HEK293T (cell line): ENCODE results near the gene DMRTC2.

ENCODE experiments used
- CTCF ChIA-PET: fragments of 350-600 bp; formaldehyde crosslinking; extraction: SDS; loops from one replicate; lab custom pipeline; 2021; ENCODE audit warnings: antibody characterized with exemption, inconsistent platforms; lab: Yijun Ruan, JAX
- POLR2A ChIA-PET: fragments of 350-600 bp; formaldehyde crosslinking; extraction: SDS; loops from one replicate; lab custom pipeline; 2020; ENCODE audit warnings: antibody characterized with exemption, inconsistent platforms; lab: Yijun Ruan, JAX
- DNase-seq: peaks from one replicate; pipeline ENCODE4 v3.0.0; 2012; ENCODE audit warnings: mixed read lengths; ENCODE audit errors: extremely low spot score
- ARNT ChIP-seq: fragments of 450-650 bp; IDR thresholded peaks from 2 replicates; pipeline ENCODE4 v1.6.1; 2017; ENCODE audit warnings: mild to moderate bottlenecking
- BHLHE40 ChIP-seq: fragments of 450-650 bp; IDR thresholded peaks from 2 replicates; pipeline ENCODE4 v1.6.1; 2016; ENCODE audit warnings: mild to moderate bottlenecking, moderate library complexity, borderline replicate concordance
- CTBP1 ChIP-seq: fragments of 450-650 bp; IDR thresholded peaks from 2 replicates; pipeline ENCODE4 v1.6.1; 2016; ENCODE audit warnings: borderline replicate concordance
- ELF4 ChIP-seq: fragments of 450-650 bp; IDR thresholded peaks from 2 replicates; pipeline ENCODE4 v1.6.1; 2017; ENCODE audit warnings: antibody characterized with exemption
- FOXA1 ChIP-seq: fragments of 450-650 bp; IDR thresholded peaks from 2 replicates; pipeline ENCODE4 v1.6.1; 2016; ENCODE audit warnings: mild to moderate bottlenecking
- FOXK2 ChIP-seq: fragments of 450-650 bp; IDR thresholded peaks from 2 replicates; pipeline ENCODE4 v1.6.1; 2016; ENCODE audit warnings: mild to moderate bottlenecking
- FOXM1 ChIP-seq: fragments of 450-650 bp; IDR thresholded peaks from 2 replicates; pipeline ENCODE4 v1.6.1; 2017; ENCODE audit warnings: mild to moderate bottlenecking, borderline replicate concordance
- HDGF ChIP-seq: fragments of 450-650 bp; IDR thresholded peaks from 2 replicates; pipeline ENCODE4 v1.6.1; 2017; ENCODE audit warnings: antibody characterized with exemption, borderline replicate concordance
- L3MBTL2 ChIP-seq: fragments of 450-650 bp; conservative IDR thresholded peaks from 2 replicates; pipeline ENCODE4 v1.6.1; 2016; ENCODE audit warnings: mild to moderate bottlenecking
- LEF1 ChIP-seq: fragments of 450-650 bp; IDR thresholded peaks from 2 replicates; pipeline ENCODE4 v1.6.1; 2017; ENCODE audit warnings: mild to moderate bottlenecking, borderline replicate concordance
- NFRKB ChIP-seq: fragments of 450-650 bp; IDR thresholded peaks from 2 replicates; pipeline ENCODE4 v1.6.1; 2016; ENCODE audit warnings: mild to moderate bottlenecking, moderate library complexity
- PKNOX1 ChIP-seq: fragments of 450-650 bp; IDR thresholded peaks from 2 replicates; pipeline ENCODE4 v1.6.1; 2016
- SP1 ChIP-seq: fragments of 450-650 bp; IDR thresholded peaks from 2 replicates; pipeline ENCODE4 v1.6.1; 2017
- SUZ12 ChIP-seq: fragments of 450-650 bp; IDR thresholded peaks from 2 replicates; pipeline ENCODE4 v1.6.1; 2016; ENCODE audit warnings: mild to moderate bottlenecking
- TARDBP ChIP-seq: fragments of 450-650 bp; IDR thresholded peaks from 2 replicates; pipeline ENCODE4 v1.6.1; 2016
- ZNF384 ChIP-seq: fragments of 450-650 bp; IDR thresholded peaks from 2 replicates; pipeline ENCODE4 v1.6.1; 2016

The DMRTC2 gene

DNA sequence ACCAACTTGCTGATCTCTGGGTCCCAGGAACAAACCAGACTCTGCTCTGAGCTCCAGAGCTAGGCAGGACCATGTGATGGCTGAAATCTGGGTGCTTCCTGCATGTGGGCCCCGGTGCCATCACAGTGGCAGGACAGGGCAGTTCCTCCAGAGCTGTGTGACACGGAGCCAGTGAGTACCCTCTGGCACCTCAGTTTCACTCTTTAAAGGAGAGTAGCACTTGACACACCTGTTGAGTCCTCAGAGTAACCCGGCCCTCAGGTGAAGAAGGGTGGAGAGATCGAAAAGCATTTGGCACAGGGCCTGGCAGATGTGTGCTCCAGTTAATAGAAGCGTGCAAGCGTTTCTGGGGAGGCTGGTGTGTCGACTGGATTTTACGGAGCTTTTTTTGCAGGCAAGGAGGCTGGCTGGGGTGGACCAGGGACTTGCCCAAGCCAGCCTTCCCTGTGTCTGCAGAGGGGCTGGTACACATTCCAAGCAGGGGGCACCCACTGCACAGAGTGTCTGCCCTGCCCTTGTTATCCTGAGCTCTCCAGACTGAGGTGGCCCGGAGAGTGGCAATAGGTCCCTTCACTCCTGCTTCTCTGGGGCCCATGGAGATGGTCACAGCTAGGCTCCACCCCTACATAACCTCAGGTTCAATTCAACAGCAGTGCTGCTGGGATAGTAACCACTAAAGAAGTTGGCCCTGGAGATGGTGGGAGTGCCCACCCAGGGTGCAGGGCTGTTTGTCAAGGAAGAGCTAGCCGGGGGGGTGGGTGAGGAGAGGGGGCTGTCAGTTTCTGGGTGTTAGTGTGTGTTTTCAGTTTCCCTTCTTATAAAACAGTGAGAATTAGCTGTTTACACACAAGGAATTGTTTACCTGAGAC, 23.5 kb downstream of the DMRTC2 start:
- DNase-seq = no peak
- CTCF ChIA-PET = no interaction called here
- POLR2A ChIA-PET = interaction anchor here (1.0 to 1.4 kb wide), 4 partner anchors 8 to 91 kb away, joined by 3 to 7 read pairs (median 4); partner anchors contain the start of genes RABAC1 and RPS19
- TF ChIP-seq FOXM1 = no peak
- TF ChIP-seq TARDBP = no peak
- TF ChIP-seq ARNT = no peak
- no peak for TF ChIP-seq SUZ12
- TF ChIP-seq PKNOX1 = no peak
- no peak for TF ChIP-seq NFRKB
- no peak for TF ChIP-seq FOXA1
- no peak for TF ChIP-seq FOXK2
- no peak for TF ChIP-seq CTBP1
- TF ChIP-seq L3MBTL2 = no peak
- no peak for TF ChIP-seq BHLHE40
- TF ChIP-seq SP1 = no peak

GRCh38 chr19:41868989-41869300, 24.1 kb downstream of the DMRTC2 start:
- no peak for TF ChIP-seq HDGF
- TF ChIP-seq ZNF384 = no peak
- TF ChIP-seq FOXM1 = no peak
- no peak for TF ChIP-seq FOXA1
- no peak for TF ChIP-seq PKNOX1
- TF ChIP-seq BHLHE40 = no peak
- no peak for TF ChIP-seq ELF4
- TF ChIP-seq LEF1 = no peak
- ChIA-PET CTCF (no interaction called here), POLR2A (interaction anchor here (1.0 to 1.4 kb wide), 3 partner anchors 9 to 90 kb away, joined by 3 to 7 read pairs (median 4); partner anchors contain the start of genes RABAC1 and RPS19)
- DNase-seq = no peak

GRCh38 chr19:41869374-41869955, 24.6 kb downstream of the DMRTC2 start:
- ChIA-PET CTCF (no interaction called here), POLR2A (interaction anchor here (1.0 kb wide), 1 partner anchor 9 kb away, joined by 7 read pairs; the partner anchor contains the start of gene RPS19)
- DNase-seq = no peak
- TF ChIP-seq FOXA1 = no peak
- no peak for TF ChIP-seq ELF4
- no peak for TF ChIP-seq LEF1
- no peak for TF ChIP-seq TARDBP
- TF ChIP-seq CTBP1 = no peak
- TF ChIP-seq SUZ12 = no peak
- TF ChIP-seq NFRKB = no peak
- TF ChIP-seq ZNF384 = no peak

GRCh38 chr19:41870401-41870873, 25.6 kb downstream of the DMRTC2 start:
- TF ChIP-seq FOXA1 = no peak
- TF ChIP-seq PKNOX1 = no peak
- TF ChIP-seq BHLHE40 = no peak
- TF ChIP-seq TARDBP = no peak
- TF ChIP-seq SP1 = no peak
- TF ChIP-seq ARNT = no peak
- no peak for TF ChIP-seq CTBP1
- TF ChIP-seq ZNF384 = no peak
- TF ChIP-seq HDGF = no peak
- no peak for TF ChIP-seq NFRKB
- POLR2A ChIA-PET = interaction anchor here (4.1 kb wide), 1 partner anchor 11 kb away, joined by 43 read pairs; the partner anchor contains the start of gene RPS19
- no peak for DNase-seq
- CTCF ChIA-PET = no interaction called here

DNA sequence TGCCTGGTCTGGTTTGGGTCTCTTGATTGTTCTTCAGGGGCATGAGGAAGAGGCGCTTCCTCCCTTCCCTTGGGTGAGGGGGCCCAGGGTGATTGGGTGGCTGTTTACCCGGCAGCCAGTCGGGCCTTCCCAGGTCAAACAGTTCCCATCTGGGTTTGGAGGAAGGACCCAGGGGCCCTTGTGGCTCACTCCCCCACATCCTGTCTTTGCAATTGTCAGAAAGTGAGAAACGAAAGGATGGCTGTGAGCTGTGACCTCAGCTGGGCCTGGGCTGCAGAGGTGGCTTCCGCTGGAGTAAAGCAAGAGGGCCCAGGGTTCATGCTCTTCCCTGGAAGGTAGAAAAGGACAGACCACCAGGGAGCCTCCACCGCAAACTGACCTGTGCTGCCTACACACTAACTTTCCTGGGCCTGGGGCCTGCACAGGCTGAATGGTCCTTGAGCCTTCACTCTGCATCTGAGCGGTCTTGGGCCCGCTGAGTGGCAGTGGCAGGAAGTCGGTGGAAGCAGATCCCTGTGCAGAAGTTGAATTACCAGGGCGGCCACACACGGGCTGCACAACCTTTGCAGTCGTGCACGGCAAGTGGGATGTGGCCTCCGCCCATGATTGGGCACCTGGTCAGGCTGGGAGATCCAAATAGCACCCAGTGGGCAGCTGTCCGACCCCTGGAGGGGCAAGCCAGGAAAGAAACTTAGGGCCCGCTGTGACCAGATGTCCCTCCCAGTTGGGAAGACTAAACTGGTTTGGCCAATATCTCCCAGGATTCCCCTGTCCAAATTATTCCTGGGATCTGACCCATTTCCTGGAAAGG, 26.9 kb downstream of the DMRTC2 start:
- no peak for TF ChIP-seq ELF4
- TF ChIP-seq SP1 = no peak
- TF ChIP-seq ARNT = no peak
- TF ChIP-seq NFRKB = no peak
- TF ChIP-seq FOXM1 = no peak
- TF ChIP-seq L3MBTL2 = no peak
- TF ChIP-seq BHLHE40 = no peak
- TF ChIP-seq PKNOX1 = no peak
- TF ChIP-seq HDGF = no peak
- TF ChIP-seq TARDBP = no peak
- TF ChIP-seq FOXK2 = no peak
- no peak for TF ChIP-seq FOXA1
- no peak for TF ChIP-seq CTBP1
- TF ChIP-seq ZNF384 = no peak
- no peak for TF ChIP-seq SUZ12
- TF ChIP-seq LEF1 = no peak
- POLR2A ChIA-PET = interaction anchor here (2.7 to 4.1 kb wide), 2 partner anchors 12 to 87 kb away, joined by 15 to 43 read pairs; partner anchors contain the start of genes RABAC1 and RPS19
- DNase-seq = no peak
- CTCF ChIA-PET = no interaction called here
